GM12801 (cell line): ENCODE data around the gene DMRTC2.

Experiments
- CTCF ChIP-seq: IDR thresholded peaks from one replicate; pipeline ENCODE4 v1.5.1; 2011; ENCODE audit warnings: control low read depth; ENCODE audit not compliant: insufficient read length; ENCODE audit errors: extremely low read depth

DMRTC2 gene

GRCh38 chr19:41807176-41807575, 37.7 kb upstream of the DMRTC2 start:
- TF ChIP-seq CTCF: no peak

GRCh38 chr19:41808663-41809566, 35.9 kb upstream of the DMRTC2 start:
- no peak for TF ChIP-seq CTCF

- no peak for TF ChIP-seq CTCF
Measured at GRCh38 chr19:41810301-41810700, 34.5 kb upstream of the DMRTC2 start.

- TF ChIP-seq CTCF: no peak
Measured at GRCh38 chr19:41811036-41811435, 33.8 kb upstream of the DMRTC2 start.

GRCh38 chr19:41811981-41812380, 32.9 kb upstream of the DMRTC2 start:
- no peak for TF ChIP-seq CTCF

GRCh38 chr19:41813911-41814310, 30.9 kb upstream of the DMRTC2 start:
- no peak for TF ChIP-seq CTCF

GRCh38 chr19:41815301-41815700, 29.5 kb upstream of the DMRTC2 start:
- no peak for TF ChIP-seq CTCF
